DOHH2 (cell line): Measurements from ENCODE around the gene ATIC.

Experiments used
- CTCF ChIP-seq: fragments of 200-600 bp; sonication (generic); IDR thresholded peaks from one replicate; pipeline ENCODE4 v1.5.1; 2014; ENCODE audit warnings: antibody characterized with exemption, mild to moderate bottlenecking, low read depth, low read length; ENCODE audit not compliant: poor library complexity, severe bottlenecking
- EZH2phosphoT487 ChIP-seq: fragments of 200-600 bp; sonication (generic); IDR thresholded peaks from 2 replicates; pipeline ENCODE4 v1.6.1; 2017; ENCODE audit warnings: borderline replicate concordance, mild to moderate bottlenecking, antibody characterized with exemption, low read length, moderate library complexity, mixed read lengths

DNA sequence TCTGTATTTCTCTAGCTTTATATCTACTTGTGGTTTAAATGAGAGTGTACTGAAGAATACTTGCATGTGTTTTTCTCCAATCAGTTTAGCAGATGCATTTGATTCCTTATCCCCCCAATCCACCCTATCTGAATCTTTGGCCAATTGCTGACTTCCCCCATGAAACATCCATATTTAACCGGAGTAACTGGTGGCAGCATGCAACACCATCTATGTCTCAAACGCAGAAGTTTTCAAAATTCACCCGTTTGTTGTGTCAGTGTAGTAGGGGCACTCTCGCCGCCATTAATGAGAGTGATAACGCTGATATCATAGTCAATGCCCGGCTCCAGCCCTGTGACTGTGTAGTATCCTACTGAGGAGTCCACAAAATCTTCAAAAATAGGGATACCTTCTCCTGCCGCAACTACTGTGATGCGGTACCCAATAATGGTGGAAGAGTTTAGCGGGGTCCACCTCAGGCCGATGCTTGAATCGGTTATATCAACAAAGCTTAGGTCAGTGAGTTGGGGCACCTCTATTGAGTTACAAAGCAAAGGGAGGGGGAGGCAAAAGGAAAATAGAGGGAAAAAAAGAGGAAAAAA lies 80.9 kb downstream of the ATIC start:
- TF ChIP-seq CTCF (no peak), EZH2phosphoT487 (no peak)
